ENCODE results near the gene C19orf18.

GRCh38 chr19:57941593-57941992 lies 32.7 kb downstream of the C19orf18 start:
- TF ChIP-seq CTCF (IDR thresholded peaks at IDR 0.05): no peak
- TF ChIP-seq POLR2A (IDR thresholded peaks at IDR 0.05): no peak
